GM19025 (cell line): ENCODE results near the gene DNMT1.
"Not testable (repeated sequence)": the region's sequence is repeated elsewhere in the genome, so short reads cannot be mapped to it uniquely, and the experiment has no call there.

ENCODE experiments used
- ATAC-seq: cut with Tn5 transposase; IDR thresholded peaks from one replicate; pipeline ENCODE4 v1.9.1; 2021; ENCODE audit warnings: mild to moderate bottlenecking, low read depth, moderate library complexity; ENCODE audit not compliant: unreplicated experiment

DNMT1 gene

DNA sequence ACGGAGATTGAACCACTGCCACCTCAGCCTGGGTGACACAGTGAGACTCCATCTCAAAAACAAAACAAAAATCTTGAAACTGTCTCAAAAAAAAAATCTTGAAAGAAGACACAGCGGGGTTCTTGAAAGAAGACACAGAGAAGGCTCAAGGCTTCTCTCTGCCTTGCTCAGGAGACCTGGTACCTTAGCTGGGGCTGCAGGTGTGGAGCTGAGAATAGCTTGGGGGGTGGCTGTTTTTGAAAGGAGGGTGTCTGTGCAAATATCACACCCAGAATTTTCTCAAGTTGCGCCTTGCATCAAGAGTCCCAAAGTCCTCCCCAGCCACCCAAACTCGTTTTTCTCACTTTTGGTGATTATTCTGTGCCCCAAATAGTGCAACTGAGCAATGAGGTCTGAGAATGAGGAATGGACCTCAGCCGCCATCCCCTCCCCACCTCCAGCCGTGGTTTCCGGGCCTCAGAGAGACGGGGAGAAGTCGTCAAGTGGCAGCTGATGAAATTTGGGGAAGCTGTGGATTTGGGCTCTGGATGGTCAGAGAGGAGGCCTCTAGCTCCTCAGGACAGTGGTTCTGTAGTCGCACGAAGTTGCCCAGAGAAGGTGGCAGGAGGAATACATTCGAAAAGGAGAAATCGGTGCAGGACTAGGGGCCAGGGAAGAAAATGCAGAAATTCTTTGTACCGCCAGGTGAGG is 27.6 kb upstream of the DNMT1 start:
- ATAC-seq, result no peak

DNA sequence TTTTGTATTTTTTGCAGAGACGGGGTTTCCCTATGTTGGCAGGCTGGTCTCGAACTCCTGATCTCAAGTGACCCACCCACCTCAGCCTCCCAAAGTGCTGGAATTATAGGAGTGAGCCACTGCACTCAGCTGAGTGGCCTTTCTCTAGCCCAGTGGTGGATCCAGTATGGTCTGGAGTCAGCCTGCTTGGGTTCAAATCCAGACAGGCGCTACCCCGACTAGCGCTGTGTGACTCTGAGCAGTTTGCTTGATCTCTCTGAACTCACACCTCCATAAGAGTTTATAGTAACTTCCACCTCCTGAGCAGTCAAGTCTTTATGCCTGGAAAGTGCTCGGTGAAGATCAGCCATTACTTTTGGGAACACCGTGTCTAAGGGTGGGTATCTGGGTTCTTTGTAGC is 25.9 kb upstream of the DNMT1 start:
- ATAC-seq, result no peak

DNA sequence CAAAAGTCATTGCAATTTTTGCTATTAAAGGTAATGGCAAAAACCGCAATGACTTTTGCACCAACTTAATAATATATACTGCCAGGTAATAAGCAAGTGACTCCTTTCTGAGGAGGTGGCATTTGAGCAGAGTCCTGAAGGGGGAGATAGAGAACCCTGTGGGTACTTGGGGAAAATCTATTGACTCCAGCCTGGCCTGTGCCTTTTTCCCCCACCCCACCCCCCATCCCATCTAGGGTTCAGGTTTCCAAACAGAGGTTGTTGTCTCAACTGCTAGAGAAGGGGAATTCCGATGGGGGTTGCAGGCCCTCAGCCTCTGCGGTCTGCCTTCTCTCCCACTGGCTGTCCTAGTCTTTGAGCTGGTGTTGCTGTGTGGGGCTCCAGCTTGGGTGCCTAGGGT is 24.9 kb upstream of the DNMT1 start:
- peak; percentile 74 for ATAC-seq

DNA sequence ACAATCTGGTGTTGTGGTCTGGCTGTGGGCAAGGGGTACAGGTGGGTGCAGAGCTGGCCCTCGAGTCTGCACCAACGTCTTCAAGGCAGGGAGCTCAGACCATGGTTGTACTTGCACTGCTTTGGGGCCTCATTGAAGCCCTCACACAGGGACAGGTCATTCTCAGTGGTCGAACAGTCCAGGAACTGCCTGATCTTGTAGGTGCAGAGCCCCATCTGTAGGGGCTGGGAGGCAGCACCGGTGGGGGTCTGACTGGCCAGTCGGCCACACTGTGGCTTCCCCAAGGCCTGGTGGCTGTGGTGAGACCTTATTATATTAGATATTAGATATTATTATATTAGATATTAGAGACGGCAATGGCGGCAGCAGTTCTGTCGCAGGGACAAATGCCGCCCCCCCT is 22.3 kb upstream of the DNMT1 start:
- ATAC-seq, result no peak

DNA sequence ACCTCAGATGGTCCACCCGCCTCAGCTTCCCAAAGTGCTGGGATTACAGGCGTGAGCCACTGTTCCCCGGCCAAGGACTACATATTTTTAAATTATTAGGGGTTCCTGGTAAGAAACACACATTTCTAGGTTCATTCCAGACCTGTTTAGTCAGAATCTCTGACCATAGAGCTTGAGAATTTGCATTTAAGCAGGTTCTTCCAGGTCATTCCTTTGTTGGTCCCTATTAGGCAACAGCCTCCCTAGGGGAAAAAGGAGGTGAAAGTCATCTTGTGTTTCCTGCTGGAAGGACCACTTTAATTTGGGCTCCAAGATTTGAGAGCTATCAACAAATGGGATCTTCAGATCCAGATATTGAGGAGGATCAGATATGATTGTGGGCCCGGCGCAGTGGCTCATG is 20.0 kb upstream of the DNMT1 start:
- ATAC-seq, result no peak

DNA sequence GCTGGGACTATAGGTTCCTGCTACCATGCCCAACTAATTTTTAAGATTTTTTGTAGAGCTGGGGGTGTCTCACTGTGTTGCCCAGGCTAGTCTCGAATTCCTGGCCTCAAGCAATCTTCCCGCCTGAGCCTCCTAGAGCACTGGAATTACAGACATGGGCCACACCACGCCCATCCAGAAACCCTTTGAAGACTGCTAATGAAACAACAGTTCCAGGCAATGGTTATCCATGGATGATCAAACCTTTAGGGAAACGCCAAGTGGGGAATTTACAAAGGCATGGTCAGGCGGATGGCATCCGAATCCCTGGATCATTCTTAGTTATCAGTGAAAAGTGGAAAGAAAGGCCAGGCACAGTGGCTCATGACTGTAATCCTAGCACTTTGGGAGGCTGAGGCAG is 16.9 kb upstream of the DNMT1 start:
- ATAC-seq, result no peak

DNA sequence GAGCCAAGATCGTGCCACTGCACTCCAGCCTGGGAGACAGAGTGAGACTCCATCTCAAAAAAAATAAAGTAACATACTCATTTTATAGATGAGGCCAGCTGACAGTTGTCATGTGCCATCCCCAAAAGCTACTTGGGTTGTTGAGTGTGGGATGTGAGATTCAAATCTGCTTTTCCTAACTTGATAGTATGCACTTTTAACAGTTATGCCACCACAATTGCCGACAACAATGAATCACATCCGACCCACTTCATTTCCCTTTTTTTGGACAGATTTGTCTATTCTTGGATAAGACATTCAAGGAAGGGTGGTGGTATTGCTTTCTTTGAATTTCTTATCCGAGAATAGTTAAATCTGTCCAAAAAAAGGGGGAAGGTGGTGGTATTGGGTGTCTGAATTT is 16.3 kb upstream of the DNMT1 start:
- ATAC-seq, result no peak

DNA sequence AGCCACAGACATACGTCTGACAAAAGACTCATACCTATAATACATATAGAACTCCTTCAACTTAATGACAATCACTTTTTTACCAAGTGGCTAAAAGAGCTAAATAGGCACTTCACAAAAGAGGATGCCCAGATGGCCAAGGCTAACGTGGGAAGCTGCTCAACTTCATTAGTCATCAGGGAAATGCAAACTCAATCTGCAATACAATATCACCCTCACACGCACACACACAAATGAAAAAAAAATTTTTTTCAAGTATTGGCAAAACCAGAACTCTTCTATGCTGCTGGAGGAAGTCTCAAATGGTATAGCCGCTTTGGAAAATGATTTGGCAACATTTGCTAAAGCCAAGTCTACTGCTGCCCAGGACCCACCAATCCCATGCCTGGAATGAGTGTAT is 14.6 kb upstream of the DNMT1 start:
- no peak for ATAC-seq

DNA sequence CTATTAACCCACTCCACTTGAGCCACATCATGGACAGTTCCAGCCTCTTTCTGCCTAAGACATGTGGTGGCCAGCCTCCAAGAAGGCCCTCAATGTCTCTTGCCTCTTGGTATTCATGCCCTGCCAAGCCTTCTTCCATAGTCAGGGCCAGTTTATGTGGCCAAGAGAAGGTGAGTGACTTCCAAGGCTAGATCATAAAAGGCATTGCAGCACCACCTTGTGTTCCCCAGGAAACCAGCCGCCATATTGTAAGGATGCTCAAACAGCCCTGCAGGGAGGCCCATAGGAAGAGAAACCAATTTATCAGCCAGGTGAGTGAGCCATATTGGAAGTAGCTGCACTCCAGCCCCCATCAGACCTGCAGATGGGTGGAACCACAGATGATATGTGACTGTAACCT is 12.3 kb upstream of the DNMT1 start:
- no peak for ATAC-seq

DNA sequence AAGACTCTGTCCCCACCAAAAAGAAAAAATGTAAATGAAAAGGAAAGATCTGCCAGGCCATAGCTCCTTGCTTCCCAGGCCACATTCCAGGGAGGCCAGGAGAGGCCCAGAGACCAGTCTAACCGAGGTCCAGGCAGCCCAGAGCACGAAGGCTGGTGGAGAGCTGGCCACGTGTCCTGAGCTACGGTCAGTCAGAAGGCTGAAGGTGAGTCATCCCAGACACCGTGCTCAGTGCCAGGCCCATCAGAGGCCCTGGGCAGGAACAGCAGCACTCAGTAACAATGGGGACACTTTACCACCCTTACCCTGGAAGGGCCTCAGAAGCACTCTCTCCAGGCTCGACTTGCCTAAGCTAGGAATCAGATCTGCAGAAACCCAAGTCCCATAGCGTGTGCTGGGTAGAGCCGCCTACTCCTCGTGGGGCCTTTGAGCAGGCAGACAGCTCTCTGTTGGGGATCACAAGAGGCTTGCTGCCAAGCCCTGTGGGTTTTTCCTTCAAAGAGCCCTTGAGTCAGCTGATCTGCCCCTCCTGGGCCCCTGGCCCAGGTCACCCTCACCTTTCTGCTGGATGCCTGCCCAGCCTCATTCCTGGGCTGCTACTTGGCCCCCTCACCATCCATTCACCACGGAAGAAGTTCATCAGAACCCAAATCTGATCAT is 11.6 kb upstream of the DNMT1 start:
- ATAC-seq, result no peak

DNA sequence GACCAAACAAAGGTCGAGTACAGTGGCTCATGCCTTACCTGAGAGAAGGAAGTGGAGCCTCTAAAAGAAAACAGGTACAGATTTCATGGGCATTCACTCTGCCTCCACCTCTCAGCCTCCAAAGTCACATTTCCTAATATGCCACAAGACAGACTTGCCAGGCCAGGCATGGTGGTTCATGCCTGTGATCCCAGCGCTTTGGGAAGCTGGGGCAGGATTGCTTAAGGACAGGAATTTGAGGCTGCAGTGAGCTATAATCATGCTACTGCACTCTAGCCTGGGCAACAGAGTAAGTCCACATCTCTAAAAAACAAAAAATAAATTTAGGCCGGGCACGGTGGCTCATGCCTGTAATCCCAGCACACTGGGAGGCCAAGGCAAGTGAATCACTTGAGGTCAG is 10.9 kb upstream of the DNMT1 start:
- no peak for ATAC-seq

DNA sequence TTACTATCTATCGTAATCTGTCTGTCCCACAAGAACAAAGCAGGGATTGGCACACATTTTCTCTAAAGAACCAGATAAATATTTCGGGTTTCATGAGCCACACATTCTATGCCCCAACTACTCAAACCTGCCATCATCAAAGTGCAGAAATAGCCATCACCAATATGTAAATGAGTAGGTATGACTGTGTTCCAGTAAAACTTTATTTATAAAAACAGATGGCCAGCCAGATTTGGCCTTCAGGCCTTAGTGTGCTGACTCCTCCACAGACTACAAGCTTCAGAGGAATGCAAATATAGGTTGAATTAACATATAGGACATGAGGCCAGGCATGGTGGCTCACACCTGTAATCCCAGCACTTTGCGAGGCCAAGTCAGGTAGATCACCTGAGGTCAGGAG is 8.9 kb upstream of the DNMT1 start:
- no peak for ATAC-seq

DNA sequence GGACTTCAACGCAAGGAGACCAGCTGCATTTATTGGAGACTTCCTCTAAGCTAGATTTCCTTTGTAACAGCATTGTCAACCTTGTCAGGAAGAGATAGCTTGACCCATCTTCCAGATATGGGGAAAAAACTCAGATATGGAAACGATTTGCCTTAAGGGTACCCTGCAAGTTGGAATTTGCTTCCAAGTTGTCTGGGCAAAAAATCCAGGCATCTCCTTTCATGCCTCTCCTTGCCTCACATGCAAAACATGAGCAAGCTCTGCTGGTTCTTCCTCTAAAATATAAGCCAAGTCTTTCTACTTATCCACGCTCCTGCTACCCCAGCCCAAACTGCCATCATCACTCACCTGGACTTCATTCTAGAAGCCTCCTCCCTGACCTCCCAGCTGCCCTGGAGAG is 6.4 kb upstream of the DNMT1 start:
- no peak for ATAC-seq

DNA sequence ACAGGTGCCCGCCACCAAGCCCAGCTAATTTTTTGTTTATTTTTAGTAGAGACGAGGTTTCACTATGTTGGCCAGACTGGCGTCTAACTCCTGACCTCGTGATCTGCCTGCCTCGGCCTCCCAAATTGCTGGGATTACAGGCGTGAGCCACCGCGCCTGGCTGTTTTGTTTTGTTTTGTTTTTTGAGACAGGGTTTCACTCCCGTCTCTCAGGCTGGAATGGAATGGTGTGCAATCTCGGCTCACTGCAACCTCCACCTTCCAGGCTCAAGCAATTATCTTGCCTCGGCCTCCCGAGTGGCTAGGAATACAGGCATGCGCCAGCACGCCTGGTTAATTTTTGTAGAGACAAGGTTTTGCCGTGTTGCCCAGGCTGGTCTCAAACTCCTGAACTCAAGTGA is 5.3 kb upstream of the DNMT1 start:
- ATAC-seq, result not testable (repeated sequence)

DNA sequence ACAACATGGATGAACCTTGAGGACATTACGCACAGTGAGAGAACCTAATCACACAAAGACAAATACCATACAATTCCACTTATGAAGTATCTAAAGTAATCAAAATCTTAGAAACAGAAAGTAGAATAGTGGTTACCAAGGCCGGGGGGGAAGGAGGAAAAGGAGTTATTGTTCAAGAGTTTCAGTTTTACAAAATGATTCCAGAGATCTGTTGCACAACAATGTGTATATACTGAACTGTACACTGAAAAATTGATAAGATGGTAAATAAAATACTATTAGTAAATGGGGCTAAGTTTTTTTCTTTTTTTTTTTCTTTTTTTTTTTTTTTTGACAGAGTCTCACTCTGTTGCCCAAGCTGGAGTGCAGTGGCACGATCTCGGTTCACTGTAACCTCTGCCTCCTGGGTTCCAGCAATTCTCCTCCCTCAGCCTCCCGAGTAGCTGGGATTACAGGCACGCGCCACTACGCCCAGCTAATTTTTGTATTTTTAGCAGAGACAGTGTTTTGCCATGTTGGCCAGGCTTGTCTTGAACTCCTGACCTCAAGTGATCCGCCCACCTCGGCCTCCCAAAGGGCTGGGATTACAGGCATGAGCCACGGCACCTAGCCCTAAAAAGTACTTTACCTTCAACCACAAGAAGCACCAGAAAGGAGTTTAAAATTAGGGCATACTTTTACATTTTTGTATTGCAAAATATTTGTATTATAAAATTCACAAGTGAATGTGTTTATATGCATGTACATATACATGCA is 4.3 kb upstream of the DNMT1 start:
- not testable (repeated sequence) for ATAC-seq

DNA sequence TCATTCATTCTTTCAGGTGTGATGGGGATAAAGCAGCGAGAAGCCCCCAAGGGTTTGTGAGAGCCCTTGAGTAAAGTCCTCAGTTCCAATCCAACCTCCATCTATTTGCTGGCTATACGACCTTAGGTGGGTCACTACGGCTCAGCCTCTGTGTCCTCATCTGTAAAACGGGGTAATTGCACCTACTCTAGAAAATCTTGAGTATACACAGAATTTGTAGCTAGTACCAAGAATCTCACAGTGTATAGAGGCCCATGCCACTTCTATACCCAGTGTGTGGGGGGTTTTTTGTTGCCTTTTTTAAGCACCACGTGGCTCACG is 406 bp upstream of the DNMT1 start:
- no peak for ATAC-seq

DNA sequence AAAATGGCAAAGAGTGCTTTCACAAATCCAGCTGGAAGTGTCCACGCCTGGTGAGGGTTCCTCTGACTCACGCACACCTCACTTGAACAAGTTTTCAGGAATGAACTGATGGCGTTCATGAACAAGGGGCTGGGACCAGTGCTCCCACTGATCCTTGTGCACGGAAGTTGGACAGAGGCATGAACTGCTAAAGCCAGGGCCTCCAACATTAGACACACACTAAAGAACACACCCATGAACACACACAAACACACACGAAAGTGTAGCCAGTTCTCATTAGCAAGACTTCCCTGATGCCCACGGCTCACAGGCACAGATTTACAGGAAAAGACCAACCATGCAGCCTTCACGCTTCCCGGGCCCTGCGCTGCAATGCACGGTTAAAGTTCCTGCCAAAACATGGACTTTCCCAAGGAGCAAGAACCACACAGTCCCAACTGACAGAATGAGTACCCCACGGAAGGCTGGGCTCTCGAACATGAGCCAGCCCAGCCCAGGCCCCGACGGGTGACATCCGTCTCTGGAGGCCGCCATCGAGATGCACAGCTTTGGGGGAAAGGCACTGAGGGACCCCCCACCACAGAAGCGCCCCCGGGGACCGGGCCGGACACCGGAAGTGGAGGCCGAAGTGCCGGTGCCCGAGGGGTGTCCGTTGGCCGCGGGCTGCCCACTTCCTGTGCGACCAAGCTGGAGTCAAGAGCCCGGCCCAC is 808 bp downstream of the DNMT1 start:
- no peak for ATAC-seq

DNA sequence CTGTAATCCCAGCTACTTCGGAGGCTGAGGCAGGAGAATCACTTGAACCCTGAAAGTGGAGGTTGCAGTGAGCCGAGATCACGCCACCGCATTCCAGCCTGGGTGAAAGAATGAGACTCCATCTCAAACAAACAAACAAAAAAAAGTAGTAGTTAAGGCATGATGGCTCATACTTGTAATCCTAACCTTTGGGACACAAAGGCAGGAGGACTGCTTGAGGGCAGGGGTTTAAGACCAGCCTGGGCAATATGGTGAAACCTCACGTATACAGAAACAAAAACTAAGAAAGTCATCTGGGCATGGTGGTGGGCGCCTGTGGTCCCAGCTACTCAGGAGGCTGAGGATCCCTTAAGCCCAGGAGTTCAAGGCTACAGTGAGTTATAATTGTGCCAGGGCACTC is 1.8 kb downstream of the DNMT1 start:
- ATAC-seq, result no peak

DNA sequence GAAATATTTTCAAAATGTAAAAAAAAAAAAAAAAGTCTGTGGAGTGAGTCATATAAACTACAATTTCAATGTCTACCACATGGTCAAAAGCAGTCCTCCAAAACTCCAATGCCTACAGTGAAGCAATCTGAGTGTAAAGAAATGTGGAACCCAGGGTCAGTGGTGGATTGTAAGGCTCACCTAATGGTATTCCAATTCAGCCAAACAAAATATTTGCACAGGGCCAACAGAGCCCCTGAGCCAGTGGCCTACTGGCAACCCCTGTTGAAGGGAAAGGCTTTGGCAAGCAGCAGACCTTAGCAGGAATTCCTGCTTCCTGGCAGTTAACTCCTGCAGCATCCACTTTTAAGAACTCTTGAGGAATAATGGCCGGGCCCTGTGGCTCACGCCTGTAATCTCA is 3.4 kb downstream of the DNMT1 start:
- no peak for ATAC-seq

DNA sequence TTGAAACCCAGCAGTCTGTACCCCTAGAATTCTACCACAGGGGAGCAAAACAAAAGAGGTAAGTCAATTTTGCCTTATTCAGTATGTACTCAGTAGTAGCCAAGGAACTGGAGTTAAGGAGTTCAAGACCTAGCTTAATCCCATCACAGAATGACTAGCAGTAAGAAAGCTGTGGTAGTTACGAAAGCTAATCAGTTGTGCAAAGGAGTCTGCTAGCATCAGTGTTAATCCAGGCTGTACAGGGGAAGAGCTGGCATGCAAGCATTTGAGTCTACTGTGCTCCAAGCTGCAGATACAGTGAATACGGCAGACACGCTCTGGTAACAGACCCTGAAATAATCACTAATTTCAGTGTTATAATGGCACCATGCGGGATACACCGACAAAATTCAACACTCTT is 4.7 kb downstream of the DNMT1 start:
- ATAC-seq, result no peak

DNA sequence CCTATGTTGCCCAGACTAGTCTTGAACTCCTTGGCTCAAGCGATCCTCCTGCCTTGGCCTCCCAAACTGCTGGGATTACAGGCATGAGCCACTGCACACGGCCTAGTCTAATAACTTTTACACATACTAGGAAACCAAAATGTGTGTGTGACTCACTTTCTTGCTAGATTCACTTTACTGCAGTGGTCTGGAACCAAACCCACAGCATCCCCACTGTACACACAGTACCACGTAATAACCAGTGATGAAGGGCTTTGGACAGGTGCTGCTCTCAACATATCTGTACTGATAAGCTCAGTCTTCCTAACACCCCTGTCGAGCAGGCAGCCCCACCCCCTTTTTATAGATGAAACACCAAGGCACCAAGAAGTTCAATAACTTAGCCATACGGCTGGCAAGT is 5.1 kb downstream of the DNMT1 start:
- no peak for ATAC-seq
